ENCODE data around the gene GP1BB. TPM values are rescaled to one million over a fixed set of nuclear protein-coding genes. Genes with fewer than 3 reads are reported as not detected.
"Not testable (repeated sequence)": the region's sequence is repeated elsewhere in the genome, so short reads cannot be mapped to it uniquely, and the experiment has no call there.

Gene GP1BB
- total RNA-seq (2014; rRNA removed; shearing (Covaris generic)): 6.2 and 7.9 TPM in 2 replicates

DNA sequence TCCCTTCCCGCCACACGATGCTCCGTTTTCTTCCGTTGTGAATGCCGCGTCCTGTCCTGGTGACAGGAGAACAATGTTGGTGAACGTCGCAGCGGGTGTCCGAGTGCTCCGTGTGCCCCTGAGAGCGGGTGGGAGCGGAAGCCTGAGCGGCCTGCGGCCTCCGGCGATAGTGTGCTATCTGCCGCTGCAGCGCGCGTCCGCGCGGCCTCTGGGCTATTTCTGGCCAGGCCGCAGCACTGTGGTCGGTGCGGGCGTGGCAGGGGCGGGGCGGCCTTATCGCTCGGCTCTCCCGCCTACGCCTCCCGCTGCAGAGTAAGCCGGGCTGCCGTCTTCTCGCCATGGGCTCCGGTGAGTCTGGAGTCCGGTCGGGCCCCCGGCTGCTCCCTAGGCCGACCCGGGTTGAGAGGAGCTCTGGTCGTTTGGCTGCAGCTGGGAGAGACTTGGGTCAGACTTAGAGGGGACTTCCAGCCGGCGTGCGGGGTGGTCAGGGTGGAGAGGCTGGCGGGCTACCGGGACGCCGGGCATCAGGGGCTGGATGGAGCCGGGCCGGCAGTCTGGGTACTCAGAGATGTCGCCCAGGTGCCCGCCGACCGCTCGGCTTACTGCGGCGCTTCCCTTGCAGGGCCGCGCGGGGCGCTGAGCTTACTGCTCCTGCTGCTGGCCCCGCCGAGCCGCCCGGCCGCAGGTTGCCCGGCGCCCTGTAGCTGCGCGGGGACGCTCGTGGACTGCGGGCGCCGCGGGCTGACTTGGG lies at the start of gene GP1BB:
GP1BB (plus strand) TSS at position 308 of the 751 bp plus-strand sequence; CDS start at position 339, 31 bp downstream.
- no peak for DNase-seq (ENCODE audit: low read depth)

- no peak for DNase-seq (ENCODE audit: low read depth)
Measured at GRCh38 chr22:19673660-19674059, 49.7 kb upstream of the GP1BB start.

DNA sequence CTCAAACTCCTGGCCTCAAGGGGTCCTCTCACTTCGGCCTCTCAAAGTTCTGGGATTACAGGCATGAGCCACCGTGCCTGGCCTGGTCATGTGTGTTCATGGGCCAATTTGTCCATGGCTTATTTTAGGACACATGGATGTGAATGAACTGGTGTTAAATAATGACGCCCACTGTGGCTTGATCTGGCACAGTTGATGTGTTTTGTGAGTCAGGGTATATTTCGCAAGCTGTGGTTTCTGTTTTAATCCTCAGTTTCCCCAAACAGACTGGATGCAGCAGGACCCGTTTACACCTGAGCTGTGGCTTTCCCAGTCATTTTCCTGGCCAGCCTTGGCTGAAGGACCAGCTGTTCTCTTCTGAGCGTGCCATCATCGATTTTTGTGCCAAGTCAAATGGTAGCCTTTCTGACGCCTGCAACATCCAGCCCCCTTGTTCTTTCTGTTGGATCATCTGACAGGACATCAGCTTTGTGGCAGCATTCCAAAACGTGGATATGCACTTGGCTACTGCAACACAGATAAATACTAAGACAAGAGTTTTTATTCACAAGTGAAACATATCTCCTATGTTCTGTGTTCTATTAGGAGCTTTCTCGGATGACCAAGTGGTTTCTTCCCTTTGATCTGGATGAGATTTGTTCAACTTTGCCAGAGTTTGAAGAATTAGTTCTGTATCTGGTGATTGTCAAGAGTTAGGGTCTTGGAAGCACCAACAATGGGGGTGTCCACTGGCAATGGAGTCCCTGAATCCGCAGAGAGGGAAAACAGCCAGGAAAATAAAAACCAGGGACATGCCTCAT lies 49.0 kb upstream of the GP1BB start:
- no peak for DNase-seq (ENCODE audit: low read depth)

DNA sequence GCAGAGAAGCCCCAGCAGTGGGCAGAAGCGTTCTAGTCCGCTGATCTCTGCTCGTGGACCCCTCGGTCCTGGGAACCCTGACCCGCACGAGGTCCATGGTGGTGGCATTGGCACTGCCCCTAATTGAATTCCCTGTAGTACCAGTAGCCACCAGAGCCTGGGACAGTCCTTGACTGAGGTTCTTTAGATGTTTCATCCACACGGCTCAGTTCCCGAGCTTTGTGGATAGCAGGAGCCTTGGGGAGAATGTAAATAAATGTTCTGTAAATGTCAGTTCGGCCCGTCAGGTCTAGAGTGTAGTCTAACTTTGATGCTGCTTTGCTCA lies 48.4 kb upstream of the GP1BB start:
- no peak for DNase-seq (ENCODE audit: low read depth)

DNA sequence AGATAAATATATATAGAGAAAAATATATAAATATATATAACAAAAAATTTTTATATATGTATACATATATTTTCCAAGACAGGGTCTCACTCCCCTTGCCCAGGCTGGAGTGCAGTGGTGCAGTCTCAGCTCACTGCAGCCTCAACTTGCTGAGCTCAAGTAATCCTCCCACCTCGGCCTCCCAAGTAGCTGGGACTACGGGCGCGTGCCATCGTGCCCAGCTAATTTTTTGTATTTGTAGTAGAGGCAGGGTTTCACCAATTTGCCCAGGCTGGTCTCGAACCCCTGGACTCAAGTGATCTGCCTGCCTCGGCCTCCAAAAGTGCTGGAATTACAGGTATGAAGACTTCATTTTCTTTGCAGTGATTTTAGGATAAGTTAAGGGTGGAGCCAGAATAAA lies 47.9 kb upstream of the GP1BB start:
- DNase-seq (ENCODE audit: low read depth): no peak

- DNase-seq (ENCODE audit: low read depth): not testable (repeated sequence)
Measured at GRCh38 chr22:19676437-19676836, 46.9 kb upstream of the GP1BB start.

DNA sequence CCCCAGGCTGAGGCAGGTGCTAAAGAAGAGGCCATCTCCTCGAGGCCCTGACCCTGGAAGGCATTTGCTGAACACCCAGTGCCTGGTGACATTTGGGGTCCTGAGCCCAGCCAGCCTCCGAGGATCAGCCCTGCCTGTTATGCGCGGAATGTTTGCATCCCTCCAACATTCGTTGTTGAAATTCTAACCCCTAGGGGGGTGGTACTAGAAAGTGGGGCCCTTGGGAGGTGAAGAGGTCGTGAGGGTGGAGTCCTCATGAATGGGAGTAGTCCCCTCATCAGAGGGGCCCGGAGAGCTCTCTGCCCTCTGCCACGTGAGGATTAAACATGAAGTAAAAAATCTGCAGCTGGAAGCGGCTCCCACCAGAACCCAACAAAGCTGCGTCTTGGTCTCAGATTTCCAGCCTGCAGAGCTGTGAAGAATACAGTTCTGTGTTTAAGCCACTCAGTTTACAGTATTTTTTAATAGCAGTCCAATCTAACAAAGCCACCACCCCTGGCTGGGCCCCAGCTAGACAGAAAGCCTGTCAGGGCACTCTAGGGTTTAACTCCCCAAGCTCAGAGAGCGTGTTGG lies 44.3 kb upstream of the GP1BB start:
- DNase-seq (ENCODE audit: low read depth): no peak

DNA sequence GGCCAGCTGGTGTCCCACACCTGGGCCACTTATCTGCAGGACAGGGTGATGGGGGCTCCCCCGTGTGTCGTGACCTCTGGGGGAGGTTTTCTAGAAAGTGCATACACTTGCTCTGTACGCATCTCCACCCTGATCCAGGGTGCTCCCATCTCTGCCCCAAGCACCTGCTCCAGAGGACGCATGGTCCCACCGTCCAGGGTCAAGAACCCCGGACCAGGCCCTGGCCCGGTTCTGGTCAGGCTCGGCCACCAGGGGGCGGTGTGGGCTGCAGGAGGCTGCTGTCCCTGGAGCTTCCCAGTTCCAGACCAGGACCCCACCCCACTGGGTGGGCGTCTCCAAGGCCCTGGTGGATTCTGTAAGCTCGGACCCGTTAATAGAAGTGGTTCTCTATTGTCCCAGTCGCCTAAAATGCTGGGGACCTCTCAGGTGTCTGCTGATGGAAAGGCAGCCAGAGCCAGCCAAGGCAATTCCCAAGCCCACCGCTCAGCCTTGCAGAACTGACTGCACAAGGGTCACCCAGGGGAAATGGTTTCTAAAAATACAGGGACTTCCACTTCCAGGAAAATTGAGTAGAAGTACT lies 43.7 kb upstream of the GP1BB start:
- DNase-seq (ENCODE audit: low read depth): peak; percentile 36

- no peak for DNase-seq (ENCODE audit: low read depth)
Measured at GRCh38 chr22:19680287-19680881, 43.0 kb upstream of the GP1BB start.

- DNase-seq (ENCODE audit: low read depth): no peak
Measured at GRCh38 chr22:19680911-19681862, 42.2 kb upstream of the GP1BB start.

DNA sequence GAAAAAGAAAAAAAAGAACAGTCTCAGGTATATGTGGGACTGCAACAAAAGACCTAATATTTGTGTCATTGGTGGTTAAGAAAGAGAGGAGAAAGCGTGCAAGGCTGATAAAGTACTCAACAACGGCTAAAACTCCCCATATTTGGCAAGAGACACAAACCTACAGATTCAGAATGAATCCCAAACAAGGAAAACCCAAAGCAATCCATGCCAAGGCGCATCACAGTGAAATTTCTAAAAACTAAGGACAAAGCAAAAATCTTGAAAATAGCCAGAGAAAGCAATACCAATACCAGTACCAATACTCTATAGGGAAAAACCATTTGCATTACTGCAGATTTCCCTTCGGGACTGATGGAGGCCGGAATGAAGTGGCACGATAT lies 41.5 kb upstream of the GP1BB start:
- DNase-seq (ENCODE audit: low read depth): no peak

- no peak for DNase-seq (ENCODE audit: low read depth)
Measured at GRCh38 chr22:19686946-19687345, 36.4 kb upstream of the GP1BB start.

- no peak for DNase-seq (ENCODE audit: low read depth)
Measured at GRCh38 chr22:19687561-19688300, 35.6 kb upstream of the GP1BB start.

DNA sequence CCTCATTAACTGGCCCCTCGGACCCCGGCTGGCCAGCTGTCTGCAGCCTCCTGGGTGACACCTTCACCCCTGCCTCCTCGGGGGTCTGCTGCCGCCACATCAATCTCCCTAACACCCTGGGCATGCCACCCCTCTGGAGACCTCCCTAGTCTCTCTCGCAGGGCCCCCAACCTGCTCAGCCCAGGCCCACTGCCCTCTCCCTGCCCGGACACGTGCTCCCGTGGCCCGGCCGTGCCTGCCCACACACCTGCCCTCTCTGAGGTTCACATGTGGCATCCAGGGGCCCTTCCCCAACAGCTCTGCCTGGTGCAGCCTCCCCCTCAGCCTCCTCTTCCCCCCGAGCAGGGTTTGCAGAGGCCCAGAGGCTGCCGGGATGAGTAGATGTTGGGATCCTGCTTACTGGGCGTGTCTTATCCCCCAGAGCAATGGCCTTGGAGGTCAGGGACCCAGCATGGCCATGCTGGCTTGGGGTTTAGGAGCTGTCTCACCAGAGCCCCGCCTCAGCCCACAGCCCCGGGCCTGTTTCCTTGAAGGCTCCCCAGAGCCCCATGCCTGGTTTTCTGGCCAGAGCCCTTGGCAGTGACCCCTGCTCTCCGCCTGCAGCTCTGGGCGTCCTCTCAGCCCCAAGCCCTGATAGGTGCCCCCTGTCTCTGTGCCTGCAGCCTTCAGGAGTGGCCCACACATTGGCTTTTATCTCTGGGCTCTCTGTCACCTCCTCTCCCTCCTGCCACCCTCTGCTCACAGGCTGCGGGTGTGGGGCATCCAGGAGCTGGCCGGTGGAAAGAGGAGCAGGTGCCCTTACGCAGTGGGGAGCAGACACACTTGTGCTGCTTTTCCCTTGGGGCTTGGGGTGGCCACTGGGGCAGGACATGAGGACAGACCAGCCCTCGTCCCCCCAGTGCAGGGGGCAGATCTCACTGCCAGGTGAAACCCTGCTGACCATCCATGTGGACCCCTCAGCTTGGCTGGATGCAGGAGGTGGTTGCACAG lies 34.7 kb upstream of the GP1BB start:
- no peak for DNase-seq (ENCODE audit: low read depth)

GRCh38 chr22:19689408-19689807 lies 33.9 kb upstream of the GP1BB start:
- no peak for DNase-seq (ENCODE audit: low read depth)

DNA sequence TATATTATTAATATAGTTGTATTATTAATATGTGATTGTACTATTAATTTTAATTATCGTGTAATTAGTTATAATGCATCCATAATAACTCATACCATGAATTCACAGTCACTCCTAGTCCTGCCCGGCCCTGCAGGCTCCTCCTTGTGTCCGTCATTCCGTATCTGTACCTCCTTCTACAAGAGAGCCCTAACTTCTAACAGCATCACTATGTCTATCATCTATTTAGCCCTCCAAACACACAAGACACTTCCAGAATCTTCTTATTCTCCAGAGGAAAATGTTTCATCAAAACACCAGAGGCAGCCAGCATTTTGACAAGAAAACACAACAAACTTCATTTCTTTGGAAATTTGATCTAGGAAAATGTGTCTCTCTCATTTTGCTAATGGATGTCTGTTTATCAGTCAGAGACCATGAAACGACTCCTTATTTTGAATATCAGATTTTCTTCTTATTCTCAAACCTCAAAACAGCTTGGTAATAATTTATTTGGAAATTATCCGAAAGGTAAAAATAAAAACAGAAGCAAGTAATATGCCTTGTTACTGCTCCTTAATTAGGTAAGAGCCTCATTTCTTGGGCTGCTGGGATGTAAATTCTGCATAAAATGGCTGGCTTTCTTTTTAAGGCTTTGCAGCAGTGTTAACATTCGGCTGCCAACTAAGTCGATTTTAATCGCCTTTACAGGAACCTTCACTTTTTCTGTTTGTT lies 32.2 kb upstream of the GP1BB start:
- DNase-seq (ENCODE audit: low read depth): no peak

DNA sequence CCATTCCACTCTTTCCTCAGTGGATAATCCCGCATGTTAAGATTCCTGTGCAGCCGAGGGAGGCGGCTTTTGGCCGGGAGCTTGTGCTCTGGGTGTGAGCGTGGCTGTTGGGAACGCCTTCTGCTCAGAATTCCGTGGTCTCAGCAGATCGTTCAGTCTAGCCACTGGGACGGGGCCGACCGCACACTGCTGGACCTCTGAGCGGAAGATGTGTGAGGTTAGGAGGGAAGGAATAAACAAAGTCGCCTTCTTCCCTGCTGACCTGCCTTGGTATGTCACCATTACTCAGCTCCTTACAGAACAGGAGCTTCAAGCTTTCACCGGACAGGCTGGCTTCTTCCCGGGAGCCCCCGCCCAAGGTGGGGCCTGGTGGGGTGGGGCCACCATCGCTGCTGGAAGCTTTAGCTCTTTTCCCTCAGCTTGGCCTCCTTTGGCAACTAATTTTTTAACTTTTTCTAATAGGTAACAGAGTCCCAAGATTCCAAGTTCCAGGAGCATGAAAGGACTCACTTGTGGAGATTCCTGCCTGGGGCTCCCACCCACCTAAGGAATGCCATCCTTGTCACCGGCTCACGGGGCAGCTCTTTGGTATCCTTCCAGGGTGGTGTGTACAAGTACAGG lies 31.5 kb upstream of the GP1BB start:
- peak; percentile 71 for DNase-seq (ENCODE audit: low read depth)

DNA sequence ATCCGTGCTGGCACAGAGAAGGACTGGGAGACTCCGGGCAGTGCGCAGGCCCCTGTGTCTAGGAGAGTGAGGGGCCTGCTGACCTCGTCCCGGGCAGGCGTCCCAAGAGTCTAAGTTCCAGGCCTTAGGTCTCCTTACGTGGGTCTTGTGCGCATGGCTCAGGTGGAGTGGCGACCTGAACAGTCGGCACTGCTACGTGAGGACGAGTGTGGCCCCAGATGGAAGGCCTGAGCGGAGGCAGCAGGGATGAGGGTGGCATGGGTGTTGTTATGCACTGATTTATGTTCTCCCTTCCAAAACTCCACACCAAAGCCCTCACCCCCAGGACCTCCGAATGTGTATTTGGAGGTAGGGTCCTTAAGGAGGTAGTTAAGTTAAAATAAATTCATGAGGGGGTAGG lies 29.8 kb upstream of the GP1BB start:
- DNase-seq (ENCODE audit: low read depth): no peak

All from Daoy (cell line).